Putamen (tissue), 1 donor: ENCODE data around the gene CBLN3.

Experiments used
- DNase-seq: peaks from one replicate; pipeline ENCODE4 v3.0.0-alpha.2; 2016; ENCODE audit warnings: low spot score

CBLN3 gene

GRCh38 chr14:24381363-24382063 lies 48.0 kb downstream of the CBLN3 start:
- DNase-seq, result no peak

DNA sequence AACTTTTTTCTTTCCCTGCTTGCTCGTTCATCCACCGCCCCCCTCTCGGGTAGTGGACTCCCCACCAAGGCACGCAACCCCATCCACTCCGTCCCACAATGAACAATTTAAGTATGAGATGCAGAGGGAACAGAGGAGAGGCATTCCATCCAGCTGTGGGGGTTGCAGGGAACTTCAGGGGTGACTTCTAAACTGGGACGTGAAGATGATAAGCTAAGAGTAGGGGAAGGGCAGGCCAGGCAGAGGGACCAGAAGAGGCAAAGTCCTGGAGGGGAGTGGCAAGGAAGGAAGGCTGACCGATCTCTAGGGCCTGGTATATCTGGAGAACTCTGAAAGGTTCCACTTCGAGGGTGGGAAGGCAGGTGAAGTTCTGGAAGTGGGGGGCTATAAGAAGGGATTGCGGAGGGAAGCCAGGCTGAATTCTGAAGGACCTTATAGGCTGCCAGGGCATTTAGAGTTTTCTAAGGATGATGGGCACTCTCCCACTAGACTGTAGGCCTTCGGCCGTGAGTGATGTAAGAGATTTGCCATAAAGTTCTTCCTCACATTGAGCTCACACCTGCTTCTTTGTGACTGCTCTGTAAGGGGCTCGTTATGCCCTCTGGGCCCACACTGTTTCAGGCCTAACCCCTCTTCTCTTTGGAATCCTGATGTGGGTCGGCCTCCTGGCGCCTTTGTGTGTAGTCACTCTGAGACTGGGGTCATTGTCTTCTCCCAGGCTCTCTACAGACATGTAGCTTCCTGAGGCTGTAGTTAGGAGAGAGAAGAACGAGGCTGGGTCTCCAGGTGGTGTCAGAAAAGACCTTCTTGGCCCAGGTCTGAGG lies 49.3 kb downstream of the CBLN3 start:
- no peak for DNase-seq

DNA sequence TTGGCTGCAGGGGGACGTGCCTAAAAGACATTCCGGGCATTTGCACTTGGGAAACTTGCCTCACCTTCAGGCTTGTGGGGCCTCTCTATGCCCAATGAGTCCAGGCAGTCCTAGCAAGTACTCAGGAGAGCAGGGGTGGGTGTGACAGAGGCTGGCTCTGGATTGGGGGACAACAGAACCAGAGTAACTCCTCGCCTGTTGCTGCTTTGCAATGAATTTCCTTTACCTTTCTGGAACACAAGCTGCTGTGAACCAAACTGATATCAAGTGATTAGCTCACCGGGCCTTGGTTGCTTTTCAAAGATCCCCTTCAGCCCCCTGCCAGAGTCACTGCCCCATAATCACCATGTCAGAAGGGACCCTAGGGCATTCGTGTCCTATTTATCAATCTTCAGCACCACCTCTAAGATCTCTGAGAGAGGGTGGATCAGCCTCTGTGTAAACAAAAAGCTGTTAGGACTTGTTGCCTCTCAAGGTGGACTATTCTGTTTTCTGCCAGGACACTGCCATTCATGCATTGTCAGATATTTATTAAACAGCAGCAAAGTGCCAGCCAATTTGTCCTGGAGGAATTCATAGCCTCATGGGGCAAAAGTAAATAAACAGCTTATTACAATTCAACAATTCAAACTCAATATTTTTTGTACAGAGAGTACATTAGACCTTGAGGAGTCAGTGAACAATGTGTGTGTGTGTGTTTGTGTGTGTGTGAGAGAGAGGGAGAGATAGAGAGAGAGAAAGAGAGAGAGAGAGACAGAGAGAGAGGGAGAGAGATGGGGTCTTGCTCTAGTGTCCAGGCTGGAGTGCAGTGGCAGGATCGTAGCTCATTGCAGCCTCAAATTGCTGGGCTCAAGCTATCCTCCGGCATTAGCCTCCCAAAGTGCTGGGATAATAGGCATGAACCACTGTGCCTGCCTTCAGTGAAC lies 50.2 kb downstream of the CBLN3 start:
- no peak for DNase-seq

- no peak for DNase-seq
Measured at GRCh38 chr14:24378327-24378726, 51.1 kb downstream of the CBLN3 start.

- DNase-seq, result no peak
Measured at GRCh38 chr14:24377657-24378056, 51.8 kb downstream of the CBLN3 start.

GRCh38 chr14:24377126-24377525 lies 52.3 kb downstream of the CBLN3 start:
- no peak for DNase-seq
